ENCODE results near the gene LILRA2. TPM values are rescaled to one million over a fixed set of nuclear protein-coding genes. Genes with fewer than 3 reads are reported as not detected.

LILRA2 gene
- total RNA-seq (1 to 10 TPM in 1 of 2 donors, under 1 TPM in 1; 0.99 to 1.3 TPM), polyA plus RNA-seq (ENCODE audit: insufficient read length in 2 of 2) (1 to 10 TPM; 1.5 to 1.8 TPM)
- long read RNA-seq, donor 1: 0 reads
- long read RNA-seq, donor 2: 0 reads
- long read RNA-seq, donor 3: 0 reads
- long read RNA-seq, donor 4: 0 reads

GRCh38 chr19:54573330-54573872 is at the start of gene LILRA2:
LILRA2 (plus strand) TSS chr19:54573790; CDS start chr19:54573879, 89 bp downstream.
- H3K36me3 ChIP-seq (ENCODE audit: control insufficient read depth, insufficient read depth, low read length): no peaks in the 10 kb centered on the region
- no peak within 1 kb of the TSS for H3K4me3 ChIP-seq (ENCODE audit: low read depth, low read length)
- WGBS (ENCODE audit: insufficient coverage): 68% methylated on average over 9 of the region's 10 CpGs
- no peaks in the 10 kb centered on the region for H3K27me3 ChIP-seq (ENCODE audit: control insufficient read depth, insufficient read depth, low read length)
- no peaks in the 10 kb centered on the region for H3K4me1 ChIP-seq (ENCODE audit: control insufficient read depth, insufficient read depth, low read length)
- DNase-seq (ENCODE audit: low read depth in 4 of 6, low spot score in 6 of 6): no peak
- no peaks in the 10 kb centered on the region for H3K9me3 ChIP-seq (ENCODE audit: control insufficient read depth, insufficient read depth, low read length)
- H3K27ac ChIP-seq (ENCODE audit: low read depth, low read length): no peak within 1 kb of the TSS

DNA sequence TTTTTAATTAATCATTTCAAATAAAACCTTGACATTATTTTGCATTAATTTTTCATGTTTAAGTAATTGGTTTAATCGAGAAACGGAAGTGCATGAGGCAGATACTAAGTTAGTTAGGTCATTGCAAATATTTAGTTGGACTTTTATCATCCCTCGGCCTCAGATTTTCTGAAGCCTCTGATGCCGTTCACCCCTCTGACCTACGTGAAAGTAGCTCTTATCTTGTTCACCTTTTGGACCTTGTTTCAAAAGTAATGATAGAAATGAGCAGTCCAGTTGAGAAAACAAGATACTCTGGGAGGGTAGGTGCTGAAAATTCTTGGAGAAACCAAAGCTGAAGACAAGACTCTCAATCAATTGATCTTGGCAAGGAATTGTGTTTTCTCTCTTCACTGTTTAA is 48.0 kb upstream of the LILRA2 start:
- Histone ChIP-seq H3K4me3 (ENCODE audit: low read depth, low read length) (no peak overlapping the region), H3K27me3 (ENCODE audit: control insufficient read depth, insufficient read depth, low read length) (peaks cover 3% of the 10 kb centered on the region), H3K4me1 (ENCODE audit: control insufficient read depth, insufficient read depth, low read length) (no peaks in the 10 kb centered on the region), H3K36me3 (ENCODE audit: control insufficient read depth, insufficient read depth, low read length) (no peaks in the 10 kb centered on the region), H3K27ac (ENCODE audit: low read depth, low read length) (no peak overlapping the region), H3K9me3 (ENCODE audit: control insufficient read depth, insufficient read depth, low read length) (no peaks in the 10 kb centered on the region)
- DNase-seq (ENCODE audit: low read depth in 4 of 6, low spot score in 6 of 6): no peak
- no CpG with 5 or more reads among the region's 5 CpGs for WGBS (ENCODE audit: insufficient coverage)

GRCh38 chr19:54526972-54527371 is 46.6 kb upstream of the LILRA2 start:
- Histone ChIP-seq H3K27ac (ENCODE audit: low read depth, low read length) (no peak overlapping the region), H3K9me3 (ENCODE audit: control insufficient read depth, insufficient read depth, low read length) (no peaks in the 10 kb centered on the region), H3K27me3 (ENCODE audit: control insufficient read depth, insufficient read depth, low read length) (no peaks in the 10 kb centered on the region), H3K36me3 (ENCODE audit: control insufficient read depth, insufficient read depth, low read length) (no peaks in the 10 kb centered on the region), H3K4me1 (ENCODE audit: control insufficient read depth, insufficient read depth, low read length) (no peaks in the 10 kb centered on the region), H3K4me3 (ENCODE audit: low read depth, low read length) (no peak overlapping the region)
- WGBS (ENCODE audit: insufficient coverage): 87% methylated on average over 26 of the region's 26 CpGs
- no peak for DNase-seq (ENCODE audit: low read depth in 4 of 6, low spot score in 6 of 6)

DNA sequence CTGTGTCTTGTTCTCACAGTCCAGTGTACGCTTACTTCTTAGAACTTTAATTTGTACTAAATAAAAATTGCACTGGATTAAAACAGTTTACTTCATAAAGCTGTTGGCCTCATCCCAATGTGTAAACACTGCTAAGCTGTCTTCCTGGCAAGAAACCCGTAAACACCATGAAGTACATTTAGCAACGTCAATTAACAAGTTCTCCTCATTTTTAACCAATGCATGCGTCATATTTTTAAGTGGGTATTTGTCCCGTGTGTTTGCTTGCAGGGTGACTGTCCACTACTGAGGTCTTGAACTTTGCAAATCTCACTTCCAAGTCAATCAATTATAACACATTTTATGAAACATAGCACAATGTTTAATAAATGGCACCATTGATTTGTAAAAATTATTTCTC is 42.7 kb upstream of the LILRA2 start:
- H3K27ac ChIP-seq (ENCODE audit: low read depth, low read length): no peak overlapping the region
- H3K9me3 ChIP-seq (ENCODE audit: control insufficient read depth, insufficient read depth, low read length): no peaks in the 10 kb centered on the region
- no peaks in the 10 kb centered on the region for H3K4me1 ChIP-seq (ENCODE audit: control insufficient read depth, insufficient read depth, low read length)
- DNase-seq (ENCODE audit: low read depth in 4 of 6, low spot score in 6 of 6): no peak
- H3K27me3 ChIP-seq (ENCODE audit: control insufficient read depth, insufficient read depth, low read length): peaks cover 4% of the 10 kb centered on the region
- H3K36me3 ChIP-seq (ENCODE audit: control insufficient read depth, insufficient read depth, low read length): no peaks in the 10 kb centered on the region
- WGBS (ENCODE audit: insufficient coverage): 63% methylated on average over 2 of the region's 5 CpGs
- H3K4me3 ChIP-seq (ENCODE audit: low read depth, low read length): no peak overlapping the region

- WGBS (ENCODE audit: insufficient coverage): 60% methylated on average over 2 of the region's 4 CpGs
- H3K27me3 ChIP-seq (ENCODE audit: control insufficient read depth, insufficient read depth, low read length): peaks cover 4% of the 10 kb centered on the region
- H3K4me1 ChIP-seq (ENCODE audit: control insufficient read depth, insufficient read depth, low read length): no peaks in the 10 kb centered on the region
- H3K36me3 ChIP-seq (ENCODE audit: control insufficient read depth, insufficient read depth, low read length): no peaks in the 10 kb centered on the region
- no peak for DNase-seq (ENCODE audit: low read depth in 4 of 6, low spot score in 6 of 6)
- no peak overlapping the region for H3K4me3 ChIP-seq (ENCODE audit: low read depth, low read length)
- H3K9me3 ChIP-seq (ENCODE audit: control insufficient read depth, insufficient read depth, low read length): no peaks in the 10 kb centered on the region
- H3K27ac ChIP-seq (ENCODE audit: low read depth, low read length): no peak overlapping the region
These were observed 41.1 kb upstream of the LILRA2 start for GRCh38 chr19:54532528-54532927.

- Histone ChIP-seq H3K36me3 (ENCODE audit: control insufficient read depth, insufficient read depth, low read length) (no peaks in the 10 kb centered on the region), H3K9me3 (ENCODE audit: control insufficient read depth, insufficient read depth, low read length) (no peaks in the 10 kb centered on the region), H3K27ac (ENCODE audit: low read depth, low read length) (no peak overlapping the region), H3K27me3 (ENCODE audit: control insufficient read depth, insufficient read depth, low read length) (peaks cover 4% of the 10 kb centered on the region), H3K4me1 (ENCODE audit: control insufficient read depth, insufficient read depth, low read length) (no peaks in the 10 kb centered on the region), H3K4me3 (ENCODE audit: low read depth, low read length) (no peak overlapping the region)
- no peak for DNase-seq (ENCODE audit: low read depth in 4 of 6, low spot score in 6 of 6)
- 74% methylated on average over 8 of the region's 8 CpGs for WGBS (ENCODE audit: insufficient coverage)
These were observed 40.1 kb upstream of the LILRA2 start for GRCh38 chr19:54533476-54533875.

GRCh38 chr19:54534156-54534555 is 39.4 kb upstream of the LILRA2 start:
- Histone ChIP-seq H3K9me3 (ENCODE audit: control insufficient read depth, insufficient read depth, low read length) (no peaks in the 10 kb centered on the region), H3K36me3 (ENCODE audit: control insufficient read depth, insufficient read depth, low read length) (no peaks in the 10 kb centered on the region), H3K4me3 (ENCODE audit: low read depth, low read length) (no peak overlapping the region), H3K4me1 (ENCODE audit: control insufficient read depth, insufficient read depth, low read length) (no peaks in the 10 kb centered on the region), H3K27me3 (ENCODE audit: control insufficient read depth, insufficient read depth, low read length) (peaks cover 4% of the 10 kb centered on the region), H3K27ac (ENCODE audit: low read depth, low read length) (no peak overlapping the region)
- DNase-seq (ENCODE audit: low read depth in 4 of 6, low spot score in 6 of 6): no peak
- whole genome bisulfite sequencing (ENCODE audit: insufficient coverage): 74% methylated on average over 4 of the region's 8 CpGs

DNA sequence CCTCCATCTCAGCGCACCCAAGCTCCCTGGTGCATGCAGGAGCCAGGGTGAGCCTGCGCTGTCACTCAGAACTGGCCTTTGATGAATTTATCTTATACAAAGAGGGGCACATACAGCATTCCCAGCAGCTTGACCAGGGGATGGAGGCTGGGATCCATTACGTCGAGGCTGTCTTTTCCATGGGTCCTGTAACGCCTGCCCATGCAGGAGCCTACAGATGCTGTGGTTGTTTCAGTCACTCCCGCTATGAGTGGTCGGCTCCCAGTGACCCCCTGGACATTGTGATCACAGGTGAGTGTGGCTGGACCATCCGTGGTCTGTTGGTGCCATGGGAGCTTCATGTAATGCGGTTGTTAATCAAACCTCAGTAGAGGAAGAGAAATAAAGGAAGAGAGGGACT is 38.0 kb upstream of the LILRA2 start:
- Histone ChIP-seq H3K9me3 (ENCODE audit: control insufficient read depth, insufficient read depth, low read length) (no peaks in the 10 kb centered on the region), H3K36me3 (ENCODE audit: control insufficient read depth, insufficient read depth, low read length) (no peaks in the 10 kb centered on the region), H3K27me3 (ENCODE audit: control insufficient read depth, insufficient read depth, low read length) (peaks cover 4% of the 10 kb centered on the region), H3K4me1 (ENCODE audit: control insufficient read depth, insufficient read depth, low read length) (no peaks in the 10 kb centered on the region), H3K27ac (ENCODE audit: low read depth, low read length) (no peak overlapping the region), H3K4me3 (ENCODE audit: low read depth, low read length) (no peak overlapping the region)
- no peak for DNase-seq (ENCODE audit: low read depth in 4 of 6, low spot score in 6 of 6)
- WGBS (ENCODE audit: insufficient coverage): 80% methylated on average over 7 of the region's 9 CpGs

DNA sequence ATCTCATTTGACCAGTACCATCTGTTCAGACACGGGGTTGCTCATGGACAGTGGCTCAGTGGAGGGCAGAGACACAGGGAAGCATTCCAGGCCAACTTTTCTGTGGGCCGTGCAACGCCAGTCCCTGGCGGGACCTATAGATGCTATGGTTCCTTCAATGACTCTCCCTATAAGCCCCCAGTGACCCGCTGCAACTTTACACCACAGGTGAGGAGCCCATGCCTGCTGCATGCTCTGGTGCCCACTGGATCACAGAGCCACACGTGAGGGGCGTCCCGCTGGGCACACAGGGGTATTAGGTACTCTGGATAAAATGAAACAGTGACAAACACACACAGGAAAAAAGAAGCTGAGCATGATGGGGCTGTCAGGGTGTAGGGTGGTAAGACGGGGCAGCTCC is 36.6 kb upstream of the LILRA2 start:
- Histone ChIP-seq H3K4me1 (ENCODE audit: control insufficient read depth, insufficient read depth, low read length) (no peaks in the 10 kb centered on the region), H3K4me3 (ENCODE audit: low read depth, low read length) (no peak overlapping the region), H3K27me3 (ENCODE audit: control insufficient read depth, insufficient read depth, low read length) (peaks cover 4% of the 10 kb centered on the region), H3K9me3 (ENCODE audit: control insufficient read depth, insufficient read depth, low read length) (no peaks in the 10 kb centered on the region), H3K36me3 (ENCODE audit: control insufficient read depth, insufficient read depth, low read length) (no peaks in the 10 kb centered on the region), H3K27ac (ENCODE audit: low read depth, low read length) (no peak overlapping the region)
- 91% methylated on average over 8 of the region's 9 CpGs for WGBS (ENCODE audit: insufficient coverage)
- no peak for DNase-seq (ENCODE audit: low read depth in 4 of 6, low spot score in 6 of 6)

DNA sequence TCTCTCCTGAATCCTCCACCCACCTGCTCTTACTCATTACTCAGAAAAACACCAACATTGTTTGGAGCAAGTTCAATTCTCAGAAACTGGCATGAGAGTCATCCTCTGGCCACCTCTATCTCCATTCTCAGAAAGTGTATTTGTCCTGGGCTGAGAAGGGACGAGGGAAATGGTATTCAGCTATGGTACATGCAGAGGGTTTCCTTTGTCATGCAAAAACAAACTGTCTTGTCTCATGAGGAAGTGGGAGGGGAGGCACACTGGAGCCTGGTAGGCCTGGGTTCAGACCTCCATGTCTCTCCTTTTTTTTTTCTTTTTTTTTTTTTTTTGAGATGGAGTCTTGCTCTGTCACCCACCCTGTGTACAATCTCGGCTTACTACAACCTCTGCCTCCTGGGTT is 31.9 kb upstream of the LILRA2 start:
- DNase-seq (ENCODE audit: low read depth in 4 of 6, low spot score in 6 of 6): no peak
- WGBS (ENCODE audit: insufficient coverage): 40% methylated on average over 1 of the region's 2 CpGs
- Histone ChIP-seq H3K36me3 (ENCODE audit: control insufficient read depth, insufficient read depth, low read length) (no peaks in the 10 kb centered on the region), H3K27me3 (ENCODE audit: control insufficient read depth, insufficient read depth, low read length) (no peaks in the 10 kb centered on the region), H3K9me3 (ENCODE audit: control insufficient read depth, insufficient read depth, low read length) (no peaks in the 10 kb centered on the region), H3K27ac (ENCODE audit: low read depth, low read length) (no peak overlapping the region), H3K4me1 (ENCODE audit: control insufficient read depth, insufficient read depth, low read length) (no peaks in the 10 kb centered on the region), H3K4me3 (ENCODE audit: low read depth, low read length) (no peak overlapping the region)

All from spinal cord (tissue), 10 donors.